Effector memory CD4-positive, alpha-beta T cell (primary cell): ENCODE results near the gene TMEM267.
A peak's percentile ranks its signal among the peaks of the same experiment; 100 is the strongest.
"Not testable (repeated sequence)": the region's sequence is repeated elsewhere in the genome, so short reads cannot be mapped to it uniquely, and the experiment has no call there.

ENCODE experiments used
- DNase-seq, 3 donors: peaks; one replicate each; pipeline ENCODE4 v3.0.0-alpha.2; 2020
- H3K27ac ChIP-seq: 2 replicates; pipeline ENCODE4 v1.7.0; 2013; ENCODE audit warnings: mild to moderate bottlenecking, low read length, moderate library complexity; ENCODE audit not compliant: insufficient read depth, poor library complexity, severe bottlenecking
- H3K27me3 ChIP-seq: replicated peaks from 2 replicates; pipeline ENCODE4 v1.7.0; 2013; ENCODE audit warnings: mild to moderate bottlenecking, low read length; ENCODE audit not compliant: insufficient read depth, control insufficient read depth, poor library complexity, severe bottlenecking
- H3K36me3 ChIP-seq: 2 replicates; pipeline ENCODE4 v1.7.0; 2013; ENCODE audit warnings: mild to moderate bottlenecking, low read length, moderate library complexity; ENCODE audit not compliant: control insufficient read depth, insufficient read depth
- H3K4me1 ChIP-seq: 2 replicates; pipeline ENCODE4 v1.7.0; 2013; ENCODE audit warnings: low read length, mild to moderate bottlenecking; ENCODE audit not compliant: control insufficient read depth, insufficient read depth, poor library complexity, severe bottlenecking
- H3K4me3 ChIP-seq: 2 replicates; pipeline ENCODE4 v1.7.0; 2013; ENCODE audit warnings: low read length, low read depth, mild to moderate bottlenecking; ENCODE audit not compliant: insufficient read depth, poor library complexity, severe bottlenecking
- H3K9me3 ChIP-seq: 2 replicates; pipeline ENCODE4 v1.7.0; 2013; ENCODE audit warnings: mild to moderate bottlenecking, low read length, moderate library complexity; ENCODE audit not compliant: control insufficient read depth

The TMEM267 gene

GRCh38 chr5:43497311-43498104, 13.8 kb upstream of the TMEM267 start:
- Histone ChIP-seq H3K4me3 (no peak overlapping the region), H3K27me3 (no peaks in the 10 kb centered on the region), H3K27ac (no peak overlapping the region), H3K4me1 (no peaks in the 10 kb centered on the region), H3K36me3 (no peaks in the 10 kb centered on the region), H3K9me3 (no peaks in the 10 kb centered on the region)
- DNase-seq, result no peak

DNA sequence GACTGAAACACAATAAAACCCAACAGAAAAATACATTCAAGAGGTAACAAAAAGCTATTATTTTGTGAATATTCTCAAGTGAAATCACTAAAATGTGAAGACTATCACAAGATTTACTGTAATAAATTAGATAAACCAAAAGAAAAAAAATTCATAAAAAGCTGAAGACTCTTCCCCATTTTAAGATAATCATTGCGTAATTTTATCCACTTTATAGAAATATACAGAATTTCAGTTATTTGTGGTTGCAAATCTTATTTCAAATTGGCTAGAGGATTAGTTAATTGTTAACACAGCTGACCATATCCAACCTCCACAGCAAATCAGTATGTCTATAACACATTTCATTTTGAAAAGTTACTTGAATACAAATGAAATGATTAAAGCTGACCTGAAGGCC, 7.7 kb upstream of the TMEM267 start:
- Histone ChIP-seq H3K4me3 (no peak overlapping the region), H3K4me1 (no peaks in the 10 kb centered on the region), H3K9me3 (no peaks in the 10 kb centered on the region), H3K27ac (no peak overlapping the region), H3K36me3 (no peaks in the 10 kb centered on the region), H3K27me3 (no peaks in the 10 kb centered on the region)
- no peak for DNase-seq

GRCh38 chr5:43486353-43486752, 2.7 kb upstream of the TMEM267 start:
- no peak for DNase-seq
- Histone ChIP-seq H3K27me3 (no peaks in the 10 kb centered on the region), H3K36me3 (no peaks in the 10 kb centered on the region), H3K9me3 (no peaks in the 10 kb centered on the region), H3K27ac (peak overlapping the region; percentile 7), H3K4me1 (peaks cover 9% of the 10 kb centered on the region), H3K4me3 (no peak overlapping the region)

DNA sequence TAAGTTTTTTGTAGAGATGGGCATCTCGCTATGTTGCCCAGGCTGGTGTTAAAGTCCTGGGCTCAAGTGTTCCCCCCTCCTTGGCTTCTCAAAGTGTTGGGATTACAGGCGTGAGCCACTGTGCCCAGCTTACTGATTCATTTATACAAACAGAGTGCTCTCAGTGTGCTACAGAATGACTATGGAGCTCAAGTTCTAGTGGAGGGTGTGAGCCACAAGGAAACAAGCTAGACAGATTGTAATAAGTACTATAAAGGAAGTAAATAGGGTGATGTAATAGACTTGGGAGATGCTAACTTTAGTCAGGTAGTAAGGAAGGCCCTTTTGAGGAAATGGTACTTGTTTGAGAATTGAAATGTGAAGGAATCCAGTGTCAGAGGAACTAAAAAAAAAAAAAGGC, 1.7 kb upstream of the TMEM267 start:
- Histone ChIP-seq H3K27ac (peak overlapping the region; percentile 94), H3K27me3 (no peaks in the 10 kb centered on the region), H3K4me3 (no peak overlapping the region), H3K36me3 (no peaks in the 10 kb centered on the region), H3K9me3 (no peaks in the 10 kb centered on the region), H3K4me1 (peaks cover 9% of the 10 kb centered on the region)
- no peak for DNase-seq

- H3K36me3 ChIP-seq, result no peaks in the 10 kb centered on the region
- peaks cover 9% of the 10 kb centered on the region for H3K4me1 ChIP-seq
- peak; percentile 63 to 70 (median 70) for DNase-seq
- H3K27ac ChIP-seq, result peak overlapping the region; percentile 94
- no peaks in the 10 kb centered on the region for H3K27me3 ChIP-seq
- no peaks in the 10 kb centered on the region for H3K9me3 ChIP-seq
- H3K4me3 ChIP-seq, result peak overlapping the region; percentile 82
Observed at GRCh38 chr5:43484106-43484849, 613 bp upstream of the TMEM267 start.

DNA sequence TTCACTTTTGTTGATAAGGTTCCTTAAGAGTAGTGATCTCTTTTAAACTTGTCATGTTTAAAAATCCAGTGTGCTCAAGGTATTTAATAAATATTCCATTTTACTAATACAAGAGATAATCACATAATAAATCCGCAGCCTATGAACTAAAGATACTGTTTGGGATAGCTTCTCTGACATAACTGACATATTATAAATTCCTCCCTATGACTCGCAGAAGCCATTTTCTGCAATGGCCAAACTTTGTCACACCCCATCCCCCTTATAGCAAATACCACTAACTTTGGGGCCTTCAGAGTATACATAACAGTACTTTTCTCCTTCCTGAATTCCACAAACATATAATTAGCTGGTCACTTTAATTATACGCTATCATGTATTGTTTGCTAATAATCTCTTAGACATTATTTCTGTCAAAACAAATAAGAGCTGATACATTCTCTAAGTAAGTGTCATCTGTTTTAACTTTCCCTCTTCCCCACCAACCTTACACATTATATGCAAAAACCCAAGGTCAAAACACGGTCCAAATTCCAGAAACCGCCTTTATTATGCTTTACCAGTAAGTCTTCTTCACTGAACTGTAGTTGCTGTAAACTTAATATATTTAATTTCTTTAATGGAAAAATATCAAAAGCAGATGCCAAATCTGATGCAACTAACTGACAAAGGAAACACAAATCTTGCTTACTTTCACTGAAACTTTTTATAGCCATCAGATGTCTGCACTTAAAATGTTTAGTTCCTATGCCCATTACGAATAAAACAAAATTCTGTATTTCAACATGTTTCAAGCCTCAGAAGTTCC, 971 bp downstream of the TMEM267 start:
- no peak for DNase-seq
- H3K27me3 ChIP-seq, result no peaks in the 10 kb centered on the region
- H3K27ac ChIP-seq, result no peak overlapping the region
- H3K36me3 ChIP-seq, result no peaks in the 10 kb centered on the region
- H3K9me3 ChIP-seq, result no peaks in the 10 kb centered on the region
- H3K4me3 ChIP-seq, result peak overlapping the region; percentile 82
- H3K4me1 ChIP-seq, result peaks cover 9% of the 10 kb centered on the region

GRCh38 chr5:43469671-43470391, 13.8 kb downstream of the TMEM267 start:
- no peaks in the 10 kb centered on the region for H3K9me3 ChIP-seq
- H3K36me3 ChIP-seq, result peaks cover 7% of the 10 kb centered on the region
- H3K27ac ChIP-seq, result no peak overlapping the region
- DNase-seq, result no peak
- no peaks in the 10 kb centered on the region for H3K4me1 ChIP-seq
- H3K27me3 ChIP-seq, result no peaks in the 10 kb centered on the region
- H3K4me3 ChIP-seq, result no peak overlapping the region

GRCh38 chr5:43467100-43467499, 16.6 kb downstream of the TMEM267 start:
- DNase-seq, result no peak
- Histone ChIP-seq H3K9me3 (no peaks in the 10 kb centered on the region), H3K36me3 (peaks cover 7% of the 10 kb centered on the region), H3K4me3 (no peak overlapping the region), H3K27me3 (no peaks in the 10 kb centered on the region), H3K27ac (no peak overlapping the region), H3K4me1 (no peaks in the 10 kb centered on the region)

DNA sequence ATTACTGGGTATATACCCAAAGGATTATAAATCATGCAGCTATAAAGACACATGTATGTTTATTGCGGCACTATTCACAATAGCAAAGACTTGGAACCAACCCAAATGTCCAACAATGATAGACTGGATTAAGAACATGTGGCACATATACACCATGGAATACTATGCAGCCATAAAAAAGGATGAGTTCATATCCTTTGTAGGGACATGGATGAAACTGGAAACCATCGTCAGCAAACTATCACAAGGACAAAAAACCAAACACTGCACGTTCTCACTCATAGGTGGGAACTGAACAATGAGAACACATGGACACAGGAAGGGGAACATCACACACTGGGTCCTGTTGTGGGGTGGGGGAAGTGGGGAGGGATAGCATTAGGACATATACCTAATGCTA, 18.2 kb downstream of the TMEM267 start:
- H3K4me1 ChIP-seq, H3K9me3 ChIP-seq, H3K27ac ChIP-seq, DNase-seq, H3K4me3 ChIP-seq, H3K27me3 ChIP-seq, H3K36me3 ChIP-seq: not testable (repeated sequence)
